Inferior parietal cortex (tissue), 1 donor: ENCODE measurements around the gene ABRAXAS1.
A peak's percentile ranks its signal among the peaks of the same experiment; 100 is the strongest.

Experiments
- DNase-seq: peaks from one replicate; pipeline ENCODE4 v3.0.0-alpha.2; 2016; ENCODE audit errors: extremely low spot score

The ABRAXAS1 gene

GRCh38 chr4:83454686-83455085, 30.2 kb downstream of the ABRAXAS1 start:
- DNase-seq, result peak; percentile 25

GRCh38 chr4:83449009-83449408, 35.9 kb downstream of the ABRAXAS1 start:
- DNase-seq, result no peak

GRCh38 chr4:83440899-83441298, 44.0 kb downstream of the ABRAXAS1 start:
- DNase-seq, result no peak

GRCh38 chr4:83440148-83440814, 44.6 kb downstream of the ABRAXAS1 start:
- DNase-seq, result no peak

GRCh38 chr4:83438719-83439118, 46.2 kb downstream of the ABRAXAS1 start:
- no peak for DNase-seq

- DNase-seq, result no peak
These were observed 48.2 kb downstream of the ABRAXAS1 start for GRCh38 chr4:83436680-83437079.

GRCh38 chr4:83431200-83431599, 53.7 kb downstream of the ABRAXAS1 start:
- DNase-seq, result no peak

- no peak for DNase-seq
These were observed 66.7 kb downstream of the ABRAXAS1 start for GRCh38 chr4:83418211-83418610.

- no peak for DNase-seq
These were observed 67.3 kb downstream of the ABRAXAS1 start for GRCh38 chr4:83417566-83417965.

GRCh38 chr4:83413676-83414075, 71.2 kb downstream of the ABRAXAS1 start:
- DNase-seq, result no peak
